A673 (cell line): ENCODE measurements around the gene RAB33A. TPM values are rescaled to one million over a fixed set of nuclear protein-coding genes. Genes with fewer than 3 reads are reported as not detected.

ENCODE experiments used
- BruUV-seq: library from RNA; stranded (reverse); fragments of 400-500 nt; replicated peaks from 2 replicates; lab custom pipeline; 2021; lab: Mats Ljungman, UMichigan
- CTCF ChIA-PET: fragments of 300-600 bp; sonication (Branson Sonifier 250); formaldehyde crosslinking; loops from one replicate; lab custom pipeline; 2022; ENCODE audit warnings: antibody characterized with exemption; lab: Charles Lee
- POLR2A ChIA-PET: fragments of 300-600 bp; sonication (Branson Sonifier 250); formaldehyde crosslinking; loops from one replicate; lab custom pipeline; 2022; ENCODE audit warnings: antibody characterized with exemption; ENCODE audit not compliant: low non-redundant PET; lab: Charles Lee
- DNase-seq: peaks from one replicate; pipeline ENCODE4 v3.0.0-alpha.2; 2015; ENCODE audit warnings: low spot score
- H3K27ac ChIP-seq: fragments of 200-600 bp; sonication (generic); 2 replicates; pipeline ENCODE4 v1.5.1; 2016; ENCODE audit warnings: mixed run types, low read depth, mild to moderate bottlenecking, mixed read lengths, antibody characterized with exemption, low read length; ENCODE audit not compliant: poor library complexity, severe bottlenecking
- H3K27me3 ChIP-seq: fragments of 200-600 bp; sonication (generic); replicated peaks from 2 replicates; pipeline ENCODE4 v1.6.1; 2017; ENCODE audit warnings: mixed run types, low read depth, mild to moderate bottlenecking, mixed read lengths, antibody characterized with exemption, low read length; ENCODE audit not compliant: insufficient read depth, poor library complexity
- H3K36me3 ChIP-seq: fragments of 200-600 bp; sonication (generic); 2 replicates; pipeline ENCODE4 v1.6.1; 2016; ENCODE audit warnings: mixed run types, mild to moderate bottlenecking, mixed read lengths, antibody characterized with exemption, low read length; ENCODE audit not compliant: insufficient read depth, poor library complexity, severe bottlenecking
- H3K4me1 ChIP-seq: fragments of 200-600 bp; sonication (generic); 2 replicates; pipeline ENCODE4 v1.6.1; 2017; ENCODE audit warnings: mixed run types, mild to moderate bottlenecking, mixed read lengths, antibody characterized with exemption, low read length; ENCODE audit not compliant: insufficient read depth, poor library complexity, severe bottlenecking
- H3K4me3 ChIP-seq: fragments of 200-600 bp; sonication (generic); 2 replicates; pipeline ENCODE4 v1.5.1; 2016; ENCODE audit warnings: low read depth, mixed run types, mild to moderate bottlenecking, mixed read lengths, low read length; ENCODE audit not compliant: poor library complexity, severe bottlenecking
- H3K9me3 ChIP-seq: fragments of 200-600 bp; sonication (generic); 2 replicates; pipeline ENCODE4 v1.6.1; 2016; ENCODE audit warnings: mixed run types, low read depth, mild to moderate bottlenecking, mixed read lengths, antibody characterized with exemption, low read length; ENCODE audit not compliant: poor library complexity, severe bottlenecking
- CTCF ChIP-seq: fragments of 300-800, 200-600 bp; sonication (generic); conservative IDR thresholded peaks from 2 replicates; pipeline ENCODE4 v1.5.1; 2017; ENCODE audit warnings: low read depth, mild to moderate bottlenecking, antibody characterized with exemption, low read length, moderate library complexity, mixed read lengths
- EZH2 ChIP-seq: fragments of 200-600 bp; sonication (generic); IDR thresholded peaks from 2 replicates; pipeline ENCODE4 v1.6.1; 2017; ENCODE audit warnings: borderline replicate concordance, low read depth, mild to moderate bottlenecking, mixed read lengths, antibody characterized with exemption, low read length; ENCODE audit not compliant: poor library complexity, severe bottlenecking
- intact Hi-C: fragments of 100-400 bp; cut with micrococcal nuclease; formaldehyde crosslinking; loops from one replicate; pipeline ENCODE4 v1.10.0; 2022; ENCODE audit not compliant: unreplicated experiment
- total RNA-seq: library from RNA; stranded (reverse); gene quantifications from 2 replicates; pipeline ENCODE4 v1.2.3, GENCODE V29; 2021

RAB33A gene
- total RNA-seq, 1 experiment from 2014 or later, result 4.8 TPM

GRCh38 chrX:130196466-130196865 lies 24.7 kb downstream of the RAB33A start:
- POLR2A ChIA-PET, result no interaction called here
- BruUV-seq, result no TSS peak
- TF ChIP-seq CTCF (no peak), EZH2 (no peak)
- no peak for DNase-seq
- no peaks in the 10 kb centered on the region for H3K4me1 ChIP-seq
- H3K27ac ChIP-seq, result no peak overlapping the region
- CTCF ChIA-PET, result no interaction called here
- intact Hi-C loops, result loop anchor here (10.0 kb wide), 1 partner anchor 592 kb away; no protein-coding TSS in a partner anchor
- H3K27me3 ChIP-seq, result no peaks in the 10 kb centered on the region
- no peaks in the 10 kb centered on the region for H3K9me3 ChIP-seq
- H3K4me3 ChIP-seq, result no peak overlapping the region
- H3K36me3 ChIP-seq, result no peaks in the 10 kb centered on the region

GRCh38 chrX:130197464-130197863 lies 25.7 kb downstream of the RAB33A start:
- Histone ChIP-seq H3K4me1 (no peaks in the 10 kb centered on the region), H3K9me3 (no peaks in the 10 kb centered on the region), H3K4me3 (no peak overlapping the region), H3K27me3 (no peaks in the 10 kb centered on the region), H3K27ac (no peak overlapping the region), H3K36me3 (no peaks in the 10 kb centered on the region)
- CTCF ChIA-PET, result no interaction called here
- DNase-seq, result no peak
- intact Hi-C loops, result loop anchor here (10.0 kb wide), 1 partner anchor 593 kb away; no protein-coding TSS in a partner anchor
- no TSS peak for BruUV-seq
- TF ChIP-seq CTCF, result no peak
- no peak for TF ChIP-seq EZH2
- POLR2A ChIA-PET, result no interaction called here

GRCh38 chrX:130204647-130205046 lies 32.9 kb downstream of the RAB33A start:
- CTCF ChIA-PET, result no interaction called here
- POLR2A ChIA-PET, result no interaction called here
- Histone ChIP-seq H3K27ac (no peak overlapping the region), H3K27me3 (no peaks in the 10 kb centered on the region), H3K4me1 (no peaks in the 10 kb centered on the region), H3K9me3 (no peaks in the 10 kb centered on the region), H3K36me3 (peaks cover 11% of the 10 kb centered on the region), H3K4me3 (no peak overlapping the region)
- DNase-seq, result no peak
- TF ChIP-seq EZH2, result no peak
- TF ChIP-seq CTCF, result no peak
- intact Hi-C loops, result no loop called here
- BruUV-seq, result no TSS peak
